A549 (cell line): ENCODE data around the gene ARHGEF4. TPM values are rescaled to one million over a fixed set of nuclear protein-coding genes. Genes with fewer than 3 reads are reported as not detected.
A peak's percentile ranks its signal among the peaks of the same experiment; 100 is the strongest.

Experiments
- ATAC-seq, 2 experiments: fragments of 200-7000 bp in 1 of 2; fragments of >200 bp in 1 of 2; cut with Nextera tagmentation in 1 of 2; cut with Tn5 transposase in 1 of 2; 3 replicates each; pipeline versions ENCODE4 v1.8.0 to v1.9.1; 2018 to 2020; ENCODE audit warnings: mild to moderate bottlenecking in 1 of 2, moderate library complexity in 1 of 2
- CTCF ChIA-PET: fragments of 300-600 bp; sonication (Branson Sonifier 250); formaldehyde crosslinking; extraction: SDS; loops from one replicate; lab custom pipeline; 2021; ENCODE audit warnings: antibody characterized with exemption, inconsistent platforms; lab: Yijun Ruan, JAX
- POLR2A ChIA-PET: fragments of 350-600 bp; formaldehyde crosslinking; extraction: SDS; loops from one replicate; lab custom pipeline; 2021; ENCODE audit warnings: antibody characterized with exemption, inconsistent platforms; lab: Yijun Ruan, JAX
- DNase-seq, 2 experiments: peaks; one replicate each; pipeline versions ENCODE4 v3.0.0 to v3.0.0-alpha.2; 2011 to 2016; ENCODE audit warnings: low read depth in 1 of 2, low spot score in 1 of 2
- FAIRE-seq: peaks from 2 replicates; lab custom pipeline; 2011; peaks lifted over from hg19 to GRCh38; lab: Jason Lieb, UNC
- H3K27ac ChIP-seq, 2 experiments: fragments of >200 bp; sonication (Bioruptor Twin); formaldehyde crosslinking; 3 replicates each; pipeline ENCODE4 v1.5.1; 2016 to 2017
- H3K4me1 ChIP-seq: fragments of >200 bp; sonication (Bioruptor Twin); formaldehyde crosslinking; 3 replicates; pipeline ENCODE4 v1.6.1; 2016
- H3K4me2 ChIP-seq: fragments of >200 bp; sonication (Bioruptor Twin); formaldehyde crosslinking; 3 replicates; pipeline ENCODE4 v1.6.1; 2016
- H3K4me3 ChIP-seq: fragments of >200 bp; sonication (Bioruptor Twin); formaldehyde crosslinking; 3 replicates; pipeline ENCODE4 v1.5.1; 2016
- H3K9me3 ChIP-seq: fragments of >200 bp; sonication (Bioruptor Twin); formaldehyde crosslinking; 3 replicates; pipeline ENCODE4 v1.6.1; 2016
- BCL3 ChIP-seq: fragments of >200 bp; sonication (Bioruptor Twin); formaldehyde crosslinking; IDR thresholded peaks from 3 replicates; pipeline ENCODE4 v1.6.1; 2016
- CBX8 ChIP-seq: fragments of 200-600 bp; sonication (generic); IDR thresholded peaks from 2 replicates; pipeline ENCODE4 v1.6.1; 2016
- EHMT2 ChIP-seq: fragments of 200-600 bp; sonication (generic); IDR thresholded peaks from 2 replicates; pipeline ENCODE4 v1.6.1; 2016; ENCODE audit warnings: antibody characterized with exemption, low read depth, mild to moderate bottlenecking, moderate library complexity
- HDAC2 ChIP-seq: fragments of 200-600 bp; sonication (generic); IDR thresholded peaks from 2 replicates; pipeline ENCODE4 v1.6.1; 2016
- HES2 ChIP-seq: fragments of >200 bp; sonication (Bioruptor Twin); formaldehyde crosslinking; IDR thresholded peaks from 2 replicates; pipeline ENCODE4 v1.6.1; 2016
- HEYL ChIP-seq: fragments of 250-450 bp; sonication (Bioruptor Pico); IDR thresholded peaks from 2 replicates; pipeline ENCODE4 v1.8.0; 2021; ENCODE audit warnings: mild to moderate bottlenecking, moderate library complexity
- KDM1A ChIP-seq: fragments of 200-600 bp; sonication (generic); IDR thresholded peaks from 2 replicates; pipeline ENCODE4 v1.6.1; 2016; ENCODE audit warnings: low read depth, mild to moderate bottlenecking
- MAFK ChIP-seq: fragments of 450-650 bp; IDR thresholded peaks from 2 replicates; pipeline ENCODE4 v1.6.1; 2014; ENCODE audit not compliant: partially characterized antibody
- MYC ChIP-seq: IDR thresholded peaks from 2 replicates; pipeline ENCODE4 v1.6.1; 2012; ENCODE audit warnings: mild to moderate bottlenecking, inconsistent platforms, low read length, improper control_type of control experiment, borderline replicate concordance
- NFE2L2 ChIP-seq: fragments of 150-350 bp; conservative IDR thresholded peaks from 2 replicates; pipeline ENCODE4 v1.6.1; 2014; ENCODE audit warnings: low read length
- ZFP36 ChIP-seq: fragments of 450-650 bp; IDR thresholded peaks from 2 replicates; pipeline ENCODE4 v1.6.1; 2014; ENCODE audit warnings: borderline replicate concordance; ENCODE audit not compliant: partially characterized antibody
- ZNF302 ChIP-seq: fragments of 250-450 bp; sonication (Bioruptor Pico); IDR thresholded peaks from 2 replicates; pipeline ENCODE4 v1.9.0; 2021; ENCODE audit warnings: inconsistent platforms, mild to moderate bottlenecking, moderate library complexity
- WGBS: methylation state at CpG from one replicate; pipeline ENCODE4 v1.1.6; 2017; ENCODE audit errors: missing lambda C conversion rate; 5-methylcytosine and 5-hydroxymethylcytosine counted together
- polyA plus RNA-seq, 4 experiments: library from polyadenylated mRNA; depleted of rRNA in 3 of 4; stranded (reverse); fragments of >200 nt; fragmentation: RNase III in 1 of 4; extraction: RNeasy Plus Mini Kit Qiagen cat#74134 plus additional on column Dnase treatment in 1 of 4; gene quantifications; 2 replicates in 3 of 4; 3 replicates in 1 of 4; pipeline ENCODE4 v1.2.3, GENCODE V29; 2011 to 2017
- TF ChIP-seq, protein P1 (sequence below): fragments of 150-350 bp; IDR thresholded peaks from 2 replicates; pipeline ENCODE4 v1.6.1; 2014; ENCODE audit warnings: low read depth, mild to moderate bottlenecking, low read length

ARHGEF4 gene
- polyA plus RNA-seq, 2 of the 4 experiments (the other 2 are of a cell fraction) = 1.00 to 2.1 TPM

DNA sequence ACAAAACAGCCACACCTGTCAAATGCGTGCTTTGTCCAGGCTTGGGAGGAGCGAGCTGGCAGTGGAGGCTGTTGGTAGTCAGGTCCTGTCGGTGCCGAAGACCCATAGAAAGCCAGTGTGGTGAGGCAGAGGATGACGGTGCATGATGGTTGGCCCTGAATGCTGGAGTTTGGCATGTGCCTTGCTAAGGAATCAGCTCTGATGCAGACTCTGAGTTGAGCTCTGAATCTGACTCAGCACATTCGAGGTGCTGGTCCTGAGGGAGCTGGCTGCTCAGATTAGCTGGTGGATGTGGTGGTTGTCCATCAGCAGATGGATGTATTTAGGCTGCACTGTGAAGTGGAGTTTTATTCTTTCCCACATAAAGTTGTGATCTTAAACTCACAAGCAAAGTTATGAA lies 111.3 kb downstream of the ARHGEF4 start:
- peaks cover 25% of the 10 kb centered on the region for H3K9me3 ChIP-seq
- H3K4me2 ChIP-seq = no peak overlapping the region
- TF ChIP-seq KDM1A (no peak), MAFK (peak; percentile 80)
- DNase-seq (no peak), ATAC-seq (no peak), FAIRE-seq (no peak)
- WGBS = 56% methylated on average over 6 of the region's 6 CpGs
- POLR2A ChIA-PET = no interaction called here
- no peak overlapping the region for H3K27ac ChIP-seq
- no peak overlapping the region for H3K4me3 ChIP-seq
- CTCF ChIA-PET = interaction anchor here (0.9 to 1.7 kb wide), 4 partner anchors 16 to 151 kb away, joined by 3 to 5 read pairs (median 4); no protein-coding TSS in a partner anchor
- no peaks in the 10 kb centered on the region for H3K4me1 ChIP-seq

GRCh38 chr2:130949954-130950353 lies 113.2 kb downstream of the ARHGEF4 start:
- TF ChIP-seq, protein P1, sequence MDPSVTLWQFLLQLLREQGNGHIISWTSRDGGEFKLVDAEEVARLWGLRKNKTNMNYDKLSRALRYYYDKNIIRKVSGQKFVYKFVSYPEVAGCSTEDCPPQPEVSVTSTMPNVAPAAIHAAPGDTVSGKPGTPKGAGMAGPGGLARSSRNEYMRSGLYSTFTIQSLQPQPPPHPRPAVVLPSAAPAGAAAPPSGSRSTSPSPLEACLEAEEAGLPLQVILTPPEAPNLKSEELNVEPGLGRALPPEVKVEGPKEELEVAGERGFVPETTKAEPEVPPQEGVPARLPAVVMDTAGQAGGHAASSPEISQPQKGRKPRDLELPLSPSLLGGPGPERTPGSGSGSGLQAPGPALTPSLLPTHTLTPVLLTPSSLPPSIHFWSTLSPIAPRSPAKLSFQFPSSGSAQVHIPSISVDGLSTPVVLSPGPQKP = no peak
- TF ChIP-seq CBX8 = no peak
- no peak for TF ChIP-seq ZFP36
- TF ChIP-seq HDAC2 = no peak
- no peak for TF ChIP-seq HES2
- no peak for TF ChIP-seq MYC
- no peak for TF ChIP-seq HEYL (CRISPR knock-in tag)
- ATAC-seq (no peak), FAIRE-seq (no peak), DNase-seq (no peak)
- 30% methylated on average over 5 of the region's 6 CpGs for WGBS
- ChIA-PET CTCF (interaction anchor here (0.9 to 1.9 kb wide), 6 partner anchors 10 to 153 kb away, joined by 3 to 8 read pairs (median 4); no protein-coding TSS in a partner anchor), POLR2A (no interaction called here)
- Histone ChIP-seq H3K27ac (no peak overlapping the region), H3K9me3 (peaks cover 21% of the 10 kb centered on the region), H3K4me3 (no peak overlapping the region), H3K4me2 (no peak overlapping the region), H3K4me1 (no peaks in the 10 kb centered on the region)

GRCh38 chr2:130951018-130951417 lies 114.3 kb downstream of the ARHGEF4 start:
- POLR2A ChIA-PET = no interaction called here
- DNase-seq (no peak), ATAC-seq (no peak), FAIRE-seq (no peak)
- CTCF ChIA-PET = interaction anchor here (0.9 to 1.9 kb wide), 4 partner anchors 12 to 31 kb away, joined by 3 to 8 read pairs (median 3); no protein-coding TSS in a partner anchor
- H3K27ac ChIP-seq = no peak overlapping the region
- TF ChIP-seq, protein P1 = no peak
- TF ChIP-seq ZNF302 (CRISPR knock-in tag) = no peak
- H3K4me1 ChIP-seq = no peaks in the 10 kb centered on the region
- H3K9me3 ChIP-seq = peaks cover 25% of the 10 kb centered on the region
- H3K4me2 ChIP-seq = no peak overlapping the region
- no peak overlapping the region for H3K4me3 ChIP-seq

GRCh38 chr2:130954873-130955272 lies 118.2 kb downstream of the ARHGEF4 start:
- Histone ChIP-seq H3K4me2 (no peak overlapping the region), H3K27ac (no peak overlapping the region), H3K4me3 (no peak overlapping the region), H3K9me3 (peaks cover 20% of the 10 kb centered on the region), H3K4me1 (no peaks in the 10 kb centered on the region)
- DNase-seq (no peak), ATAC-seq (no peak), FAIRE-seq (no peak)
- POLR2A ChIA-PET = no interaction called here
- CTCF ChIA-PET = interaction anchor here (1.1 kb wide), 1 partner anchor 157 kb away, joined by 3 read pairs; no protein-coding TSS in a partner anchor
- WGBS = 64% methylated on average over 1 of the region's 1 CpG
- TF ChIP-seq BCL3 (no peak), EHMT2 (no peak), NFE2L2 (no peak)
